ENCODE data around the gene SLC25A1. TPM values are rescaled to one million over a fixed set of nuclear protein-coding genes. Genes with fewer than 3 reads are reported as not detected.

The SLC25A1 gene
- polyA plus RNA-seq, 1 donor from 2014 or later, result 81.4 TPM

DNA sequence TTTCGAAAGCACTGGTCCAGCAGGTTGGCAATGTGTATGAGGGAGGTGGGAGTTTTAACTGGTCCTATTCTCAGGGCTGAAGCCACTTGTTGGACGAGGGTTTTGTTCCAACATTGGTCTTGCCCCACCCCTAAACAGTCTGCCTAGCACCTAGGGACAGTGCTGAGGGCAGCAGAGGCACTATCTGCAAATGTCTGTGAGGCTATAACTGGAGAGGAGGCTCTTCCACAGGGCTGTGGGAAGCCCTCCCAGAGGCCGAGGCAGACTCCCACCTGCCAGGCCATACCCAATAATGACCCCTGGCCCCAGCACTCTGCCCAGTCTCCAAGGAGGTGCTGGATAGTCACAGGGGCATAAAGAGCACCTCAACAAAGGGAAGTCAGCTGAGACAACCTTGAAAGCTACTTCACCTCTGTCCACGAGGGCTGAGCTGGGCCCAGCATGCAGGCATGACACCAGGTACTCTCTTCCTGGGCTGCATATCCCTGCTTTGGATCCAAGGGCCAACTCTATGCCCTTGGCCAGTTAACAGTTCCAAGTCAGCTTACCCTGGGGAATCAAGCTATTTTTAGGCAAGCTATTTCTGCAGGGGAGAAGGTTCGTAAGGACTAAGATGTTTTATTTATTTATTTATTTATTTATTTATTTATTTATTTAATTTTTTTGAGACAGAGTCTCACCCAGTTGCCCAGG is 40.2 kb upstream of the SLC25A1 start (continued):
- TF ChIP-seq EP300 (conservative IDR thresholded peaks at IDR 0.05; ENCODE audit: poor library complexity, severe bottlenecking) (no peak), RAD21 (conservative IDR thresholded peaks at IDR 0.05) (no peak), POLR2AphosphoS5 (IDR thresholded peaks at IDR 0.05) (no peak), SMC3 (conservative IDR thresholded peaks at IDR 0.05; ENCODE audit: poor library complexity) (no peak)

DNA sequence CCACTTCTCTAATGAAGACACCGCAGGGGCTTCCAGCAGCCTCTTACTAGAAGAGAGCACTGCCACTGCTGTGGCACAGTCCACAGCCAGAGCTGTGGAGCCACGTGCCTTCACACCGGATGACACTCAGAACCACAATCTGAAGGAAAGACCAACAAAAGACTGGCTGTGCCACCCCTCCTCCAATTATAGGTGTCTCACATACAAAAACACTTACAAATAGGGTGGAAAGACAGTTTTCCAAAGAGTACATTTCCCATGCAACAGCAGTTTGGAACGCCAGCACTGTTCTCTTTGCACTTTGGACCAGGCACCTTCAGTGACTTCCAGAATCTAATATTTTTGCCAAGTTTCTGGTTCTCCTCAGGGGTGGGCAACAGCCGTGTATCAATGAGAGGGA is 38.0 kb upstream of the SLC25A1 start:
- Histone ChIP-seq H3K4me3 (ENCODE audit: low read length) (no peak overlapping the region), H2AFZ (ENCODE audit: low read depth, low read length) (no peak overlapping the region), H4K20me1 (ENCODE audit: insufficient read depth) (no peaks in the 10 kb centered on the region), H3K9me3 (ENCODE audit: low read length) (no peaks in the 10 kb centered on the region), H3K27ac (ENCODE audit: low read length) (no peak overlapping the region), H3K27me3 (ENCODE audit: insufficient read depth, low read depth, low read length) (no peaks in the 10 kb centered on the region), H3K4me2 (ENCODE audit: low read length) (no peak overlapping the region), H3K9ac (ENCODE audit: low read length) (no peak overlapping the region), H3K36me3 (ENCODE audit: insufficient read depth, low read length) (no peaks in the 10 kb centered on the region), H3F3A (ENCODE audit: insufficient read depth, low read length, poor library complexity, severe bottlenecking) (no peaks in the 10 kb centered on the region), H3K79me2 (replicated peaks; ENCODE audit: insufficient read depth, low read length) (no peaks in the 10 kb centered on the region), H3K9me2 (ENCODE audit: insufficient read depth, low read length) (no peaks in the 10 kb centered on the region)
- TF ChIP-seq TAF1 (IDR thresholded peaks at IDR 0.05; ENCODE audit: low read depth), result no peak
- TF ChIP-seq RAD21 (conservative IDR thresholded peaks at IDR 0.05), result no peak
- no peak for TF ChIP-seq POLR2AphosphoS5 (IDR thresholded peaks at IDR 0.05)
- no peak for TF ChIP-seq EP300 (conservative IDR thresholded peaks at IDR 0.05; ENCODE audit: poor library complexity, severe bottlenecking)
- TF ChIP-seq, protein P1, sequence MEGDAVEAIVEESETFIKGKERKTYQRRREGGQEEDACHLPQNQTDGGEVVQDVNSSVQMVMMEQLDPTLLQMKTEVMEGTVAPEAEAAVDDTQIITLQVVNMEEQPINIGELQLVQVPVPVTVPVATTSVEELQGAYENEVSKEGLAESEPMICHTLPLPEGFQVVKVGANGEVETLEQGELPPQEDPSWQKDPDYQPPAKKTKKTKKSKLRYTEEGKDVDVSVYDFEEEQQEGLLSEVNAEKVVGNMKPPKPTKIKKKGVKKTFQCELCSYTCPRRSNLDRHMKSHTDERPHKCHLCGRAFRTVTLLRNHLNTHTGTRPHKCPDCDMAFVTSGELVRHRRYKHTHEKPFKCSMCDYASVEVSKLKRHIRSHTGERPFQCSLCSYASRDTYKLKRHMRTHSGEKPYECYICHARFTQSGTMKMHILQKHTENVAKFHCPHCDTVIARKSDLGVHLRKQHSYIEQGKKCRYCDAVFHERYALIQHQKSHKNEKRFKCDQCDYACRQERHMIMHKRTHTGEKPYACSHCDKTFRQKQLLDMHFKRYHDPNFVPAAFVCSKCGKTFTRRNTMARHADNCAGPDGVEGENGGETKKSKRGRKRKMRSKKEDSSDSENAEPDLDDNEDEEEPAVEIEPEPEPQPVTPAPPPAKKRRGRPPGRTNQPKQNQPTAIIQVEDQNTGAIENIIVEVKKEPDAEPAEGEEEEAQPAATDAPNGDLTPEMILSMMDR (IDR thresholded peaks at IDR 0.05; ENCODE audit: poor library complexity, severe bottlenecking), result no peak
- TF ChIP-seq SMC3 (conservative IDR thresholded peaks at IDR 0.05; ENCODE audit: poor library complexity), result no peak
- TF ChIP-seq MXI1 (conservative IDR thresholded peaks at IDR 0.05; ENCODE audit: poor library complexity, severe bottlenecking), result no peak
- TF ChIP-seq, protein P2, sequence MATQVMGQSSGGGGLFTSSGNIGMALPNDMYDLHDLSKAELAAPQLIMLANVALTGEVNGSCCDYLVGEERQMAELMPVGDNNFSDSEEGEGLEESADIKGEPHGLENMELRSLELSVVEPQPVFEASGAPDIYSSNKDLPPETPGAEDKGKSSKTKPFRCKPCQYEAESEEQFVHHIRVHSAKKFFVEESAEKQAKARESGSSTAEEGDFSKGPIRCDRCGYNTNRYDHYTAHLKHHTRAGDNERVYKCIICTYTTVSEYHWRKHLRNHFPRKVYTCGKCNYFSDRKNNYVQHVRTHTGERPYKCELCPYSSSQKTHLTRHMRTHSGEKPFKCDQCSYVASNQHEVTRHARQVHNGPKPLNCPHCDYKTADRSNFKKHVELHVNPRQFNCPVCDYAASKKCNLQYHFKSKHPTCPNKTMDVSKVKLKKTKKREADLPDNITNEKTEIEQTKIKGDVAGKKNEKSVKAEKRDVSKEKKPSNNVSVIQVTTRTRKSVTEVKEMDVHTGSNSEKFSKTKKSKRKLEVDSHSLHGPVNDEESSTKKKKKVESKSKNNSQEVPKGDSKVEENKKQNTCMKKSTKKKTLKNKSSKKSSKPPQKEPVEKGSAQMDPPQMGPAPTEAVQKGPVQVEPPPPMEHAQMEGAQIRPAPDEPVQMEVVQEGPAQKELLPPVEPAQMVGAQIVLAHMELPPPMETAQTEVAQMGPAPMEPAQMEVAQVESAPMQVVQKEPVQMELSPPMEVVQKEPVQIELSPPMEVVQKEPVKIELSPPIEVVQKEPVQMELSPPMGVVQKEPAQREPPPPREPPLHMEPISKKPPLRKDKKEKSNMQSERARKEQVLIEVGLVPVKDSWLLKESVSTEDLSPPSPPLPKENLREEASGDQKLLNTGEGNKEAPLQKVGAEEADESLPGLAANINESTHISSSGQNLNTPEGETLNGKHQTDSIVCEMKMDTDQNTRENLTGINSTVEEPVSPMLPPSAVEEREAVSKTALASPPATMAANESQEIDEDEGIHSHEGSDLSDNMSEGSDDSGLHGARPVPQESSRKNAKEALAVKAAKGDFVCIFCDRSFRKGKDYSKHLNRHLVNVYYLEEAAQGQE (IDR thresholded peaks at IDR 0.05; ENCODE audit: borderline replicate concordance), result no peak
- TF ChIP-seq EZH2 (IDR thresholded peaks at IDR 0.05; ENCODE audit: borderline replicate concordance, insufficient read depth, low read length, poor library complexity, severe bottlenecking), result no peak

DNA sequence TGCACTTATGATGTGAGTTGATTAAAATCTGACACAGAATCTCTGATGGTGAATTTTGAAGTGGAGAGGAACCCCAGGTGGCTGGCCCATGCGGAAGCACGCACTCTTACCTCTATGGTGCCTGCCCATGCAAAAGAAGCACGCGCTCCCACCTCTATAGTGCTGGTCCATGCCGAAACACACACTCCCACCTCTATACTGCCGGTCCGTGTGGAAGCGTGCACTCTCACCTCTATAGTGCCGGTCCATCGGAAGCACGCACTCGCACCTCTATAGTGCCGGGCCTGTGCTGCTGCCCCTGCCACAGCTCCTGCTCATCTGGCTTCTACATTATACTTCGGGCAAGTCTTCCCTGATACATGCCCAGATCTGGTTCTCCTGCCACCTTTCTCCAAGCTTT is 36.8 kb upstream of the SLC25A1 start:
- no peaks in the 10 kb centered on the region for H4K20me1 ChIP-seq (ENCODE audit: insufficient read depth)
- H3K4me2 ChIP-seq (ENCODE audit: low read length), result no peak overlapping the region
- no peaks in the 10 kb centered on the region for H3K9me3 ChIP-seq (ENCODE audit: low read length)
- H3K9me2 ChIP-seq (ENCODE audit: insufficient read depth, low read length), result no peaks in the 10 kb centered on the region
- no peak overlapping the region for H3K4me3 ChIP-seq (ENCODE audit: low read length)
- no peaks in the 10 kb centered on the region for H3K27me3 ChIP-seq (ENCODE audit: insufficient read depth, low read depth, low read length)
- TF ChIP-seq EZH2 (IDR thresholded peaks at IDR 0.05; ENCODE audit: borderline replicate concordance, insufficient read depth, low read length, poor library complexity, severe bottlenecking), result no peak
- no peak overlapping the region for H3K9ac ChIP-seq (ENCODE audit: low read length)
- no peak overlapping the region for H3K27ac ChIP-seq (ENCODE audit: low read length)
- no peaks in the 10 kb centered on the region for H3K36me3 ChIP-seq (ENCODE audit: insufficient read depth, low read length)
- H3K79me2 ChIP-seq (replicated peaks; ENCODE audit: insufficient read depth, low read length), result no peaks in the 10 kb centered on the region
- H3F3A ChIP-seq (ENCODE audit: insufficient read depth, low read length, poor library complexity, severe bottlenecking), result no peaks in the 10 kb centered on the region
- H2AFZ ChIP-seq (ENCODE audit: low read depth, low read length), result no peak overlapping the region

All from neural cell (in vitro differentiated cells).